CD4-positive, CD25-positive, alpha-beta regulatory T cell (primary cell): ENCODE data around the gene SLC6A6. TPM values are rescaled to one million over a fixed set of nuclear protein-coding genes. Genes with fewer than 3 reads are reported as not detected.

Experiments used
- ATAC-seq, 2 donors: fragments of 150-1000 bp; cut with Tn5 transposase; one replicate each; pipeline ENCODE4 v1.10.0; 2021; ENCODE audit warnings: low read depth in 2 of 2, moderate number of reproducible peaks in 2 of 2, moderate library complexity in 1 of 2
- DNase-seq, 3 donors: peaks; one replicate each; pipeline versions ENCODE4 v3.0.0 to v3.0.0-alpha.2; 2012 to 2022; ENCODE audit warnings: mixed read lengths in 1 of 3
- H3K27ac ChIP-seq: one replicate; pipeline ENCODE4 v1.7.0; 2013; ENCODE audit warnings: mild to moderate bottlenecking, low read length; ENCODE audit not compliant: insufficient read depth, poor library complexity, severe bottlenecking
- H3K27me3 ChIP-seq: one replicate; pipeline ENCODE4 v1.7.0; 2013; ENCODE audit warnings: low read length; ENCODE audit not compliant: control insufficient read depth, insufficient read depth
- H3K36me3 ChIP-seq: one replicate; pipeline ENCODE4 v1.7.0; 2013; ENCODE audit warnings: mild to moderate bottlenecking, low read length, moderate library complexity; ENCODE audit not compliant: control insufficient read depth, insufficient read depth
- H3K4me1 ChIP-seq: 2 replicates; pipeline ENCODE4 v1.7.0; 2013; ENCODE audit warnings: mild to moderate bottlenecking, low read length; ENCODE audit not compliant: insufficient read depth, control insufficient read depth, poor library complexity, severe bottlenecking
- H3K4me3 ChIP-seq: one replicate; pipeline ENCODE4 v1.7.0; 2013; ENCODE audit warnings: low read depth, mild to moderate bottlenecking, low read length, moderate library complexity
- H3K9me3 ChIP-seq, 2 experiments: 1 replicate in 1 of 2; 2 replicates in 1 of 2; pipeline ENCODE4 v1.7.0; 2013; ENCODE audit warnings: low read length in 2 of 2, mild to moderate bottlenecking in 1 of 2, moderate library complexity in 1 of 2; ENCODE audit not compliant: control insufficient read depth in 2 of 2
- H3K27ac Mint-ChIP-seq, 3 donors: one replicate each; pipeline ENCODE4 v1.8.0; 2020 to 2022; ENCODE audit warnings: mild to moderate bottlenecking in 3 of 3, mixed read lengths in 3 of 3, moderate library complexity in 2 of 3
- H3K27me3 Mint-ChIP-seq: one replicate; pipeline ENCODE4 v1.8.0; 2022; ENCODE audit warnings: mild to moderate bottlenecking, mixed read lengths
- H3K36me3 Mint-ChIP-seq: one replicate; pipeline ENCODE4 v1.8.0; 2020; ENCODE audit warnings: mixed read lengths
- H3K4me1 Mint-ChIP-seq, 4 donors: one replicate each; pipeline ENCODE4 v1.8.0; 2020 to 2022; ENCODE audit warnings: mixed read lengths in 4 of 4, mild to moderate bottlenecking in 1 of 4
- H3K4me3 Mint-ChIP-seq, 4 donors: one replicate each; pipeline ENCODE4 v1.8.0; 2020 to 2022; ENCODE audit warnings: mild to moderate bottlenecking in 4 of 4, mixed read lengths in 4 of 4, moderate library complexity in 3 of 4
- H3K9me3 Mint-ChIP-seq, 7 donors: one replicate each; pipeline ENCODE4 v1.8.0; 2020 to 2022; ENCODE audit warnings: mixed read lengths in 7 of 7, mild to moderate bottlenecking in 3 of 7, moderate library complexity in 2 of 7
- polyA plus RNA-seq, 4 donors: library from polyadenylated mRNA; unstranded; fragments of 300-500 nt; fragmentation: Illumina TruSeq; gene quantifications; one replicate each; pipeline ENCODE4 v1.2.3, GENCODE V29; 2021
- total RNA-seq: library from RNA; stranded (reverse); gene quantifications from one replicate; pipeline ENCODE4 v1.2.3, GENCODE V29; 2022

The SLC6A6 gene
- total and polyA plus RNA-seq, 5 donors from 2014 or later: 6.9 to 73.3 (median 9.1) TPM

DNA sequence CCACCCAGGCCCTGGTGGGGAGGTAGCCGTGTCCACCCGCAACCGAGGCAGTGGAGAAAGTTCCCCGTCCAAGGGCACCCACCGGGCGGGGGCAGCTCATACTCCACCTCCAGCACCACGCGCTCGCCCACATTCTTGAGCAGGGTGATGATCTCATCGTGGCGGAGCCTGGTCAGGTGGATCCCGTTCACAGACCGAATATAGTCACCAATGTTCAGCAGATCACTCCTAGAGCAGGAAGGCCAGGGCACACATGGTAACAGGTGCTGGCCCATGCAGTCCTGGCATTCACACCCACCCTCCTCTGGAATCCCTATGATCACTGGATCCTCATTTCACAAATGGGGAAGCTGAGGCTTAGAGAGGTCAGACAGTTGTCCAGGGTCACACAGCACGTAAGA, 121.9 kb downstream of the SLC6A6 start:
- Mint-ChIP-seq H3K27me3 (peaks cover 11% of the 10 kb centered on the region), H3K36me3 (no peaks in the 10 kb centered on the region), H3K27ac (no peak overlapping the region), H3K4me1 (peaks cover 0 to 6% (median 0%) of the 10 kb centered on the region in 4 donors), H3K4me3 (no peak overlapping the region), H3K9me3 (peaks cover 0 to 1% (median 0%) of the 10 kb centered on the region in 7 donors)
- peaks cover 2% of the 10 kb centered on the region for H3K27me3 ChIP-seq
- H3K4me3 ChIP-seq: no peak overlapping the region
- no peak for ATAC-seq
- H3K4me1 ChIP-seq: no peaks in the 10 kb centered on the region
- no peaks in the 10 kb centered on the region for H3K36me3 ChIP-seq
- no peak for DNase-seq
- no peak overlapping the region for H3K27ac ChIP-seq
- H3K9me3 ChIP-seq: no peaks in the 10 kb centered on the region

DNA sequence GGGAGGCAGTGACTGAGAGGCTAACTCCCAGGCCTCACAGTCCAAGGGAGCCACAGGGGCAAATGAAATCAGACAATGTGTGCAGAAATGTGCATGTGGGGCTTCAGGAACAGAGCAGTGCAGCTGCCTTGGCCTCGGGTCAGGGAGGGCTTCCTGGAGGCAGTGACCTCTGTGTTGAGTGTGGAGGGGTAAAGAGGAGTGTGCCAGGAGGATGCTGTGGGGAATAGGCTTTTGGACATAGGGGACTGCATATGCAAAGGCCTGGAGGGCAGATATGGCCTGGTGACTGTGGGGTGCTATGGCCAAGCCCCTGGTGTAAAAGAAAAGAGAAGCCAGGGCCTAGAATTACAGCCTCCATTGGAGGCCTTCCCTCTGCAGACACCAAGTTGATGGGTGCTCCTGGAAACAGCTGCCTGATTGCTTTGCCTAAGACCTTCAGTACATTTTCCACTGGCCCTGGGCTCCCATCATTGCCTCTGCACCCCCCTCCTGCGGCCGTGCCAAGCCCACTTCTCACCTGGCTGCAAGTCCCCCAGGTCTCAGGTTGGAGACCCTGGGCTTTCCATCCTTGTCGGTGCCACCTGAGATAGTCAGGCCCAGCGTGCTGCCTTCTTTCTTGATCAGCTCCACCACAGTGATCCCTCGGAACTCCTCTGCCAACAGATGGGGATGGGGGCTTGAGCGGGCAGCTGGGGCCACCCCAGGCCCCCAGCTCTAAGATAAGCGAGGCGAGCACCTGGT, 122.7 kb downstream of the SLC6A6 start:
- Mint-ChIP-seq H3K9me3 (peaks cover 0 to 1% (median 0%) of the 10 kb centered on the region in 7 donors), H3K27ac (no peak overlapping the region), H3K27me3 (peaks cover 11% of the 10 kb centered on the region), H3K4me1 (peaks cover 0 to 6% (median 0%) of the 10 kb centered on the region in 4 donors), H3K36me3 (no peaks in the 10 kb centered on the region), H3K4me3 (no peak overlapping the region)
- no peak for ATAC-seq
- no peaks in the 10 kb centered on the region for H3K9me3 ChIP-seq
- H3K4me1 ChIP-seq: no peaks in the 10 kb centered on the region
- no peak for DNase-seq
- H3K4me3 ChIP-seq: no peak overlapping the region
- peaks cover 5% of the 10 kb centered on the region for H3K27me3 ChIP-seq
- H3K36me3 ChIP-seq: no peaks in the 10 kb centered on the region
- H3K27ac ChIP-seq: no peak overlapping the region

GRCh38 chr3:14525685-14526631, 123.6 kb downstream of the SLC6A6 start:
- Histone ChIP-seq H3K27me3 (peaks cover 6% of the 10 kb centered on the region), H3K4me1 (no peaks in the 10 kb centered on the region), H3K36me3 (no peaks in the 10 kb centered on the region), H3K9me3 (no peaks in the 10 kb centered on the region), H3K27ac (no peak overlapping the region), H3K4me3 (no peak overlapping the region)
- H3K27ac Mint-ChIP-seq: no peak overlapping the region
- H3K9me3 Mint-ChIP-seq: peaks cover 0 to 3% (median 0%) of the 10 kb centered on the region in 7 donors
- no peaks in the 10 kb centered on the region for H3K36me3 Mint-ChIP-seq
- H3K4me3 Mint-ChIP-seq: no peak overlapping the region
- no peak for DNase-seq
- H3K4me1 Mint-ChIP-seq: peaks cover 0 to 6% (median 0%) of the 10 kb centered on the region in 4 donors
- H3K27me3 Mint-ChIP-seq: peaks cover 11% of the 10 kb centered on the region
- no peak for ATAC-seq

DNA sequence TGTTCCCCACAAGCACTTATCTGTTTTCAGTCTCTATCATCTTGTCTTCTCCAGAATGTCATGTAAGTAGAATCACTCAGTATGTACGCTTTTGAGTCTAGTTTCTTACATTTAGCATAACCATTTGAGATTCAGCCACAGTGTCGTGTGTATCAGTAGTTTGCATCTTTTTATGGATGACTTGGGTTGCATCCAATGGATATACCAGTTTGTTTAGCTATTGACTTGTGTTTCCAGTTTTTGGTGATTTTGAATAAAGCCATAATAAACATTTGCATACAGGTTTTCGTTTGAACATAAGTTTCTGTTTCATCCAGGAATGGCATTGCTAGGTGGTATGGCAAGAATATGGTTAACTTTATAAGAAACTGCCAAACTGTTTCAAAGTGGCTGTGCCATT, 125.7 kb downstream of the SLC6A6 start:
- Mint-ChIP-seq H3K27ac (no peak overlapping the region), H3K4me3 (no peak overlapping the region), H3K9me3 (peaks cover 0 to 3% (median 0%) of the 10 kb centered on the region in 7 donors), H3K27me3 (peaks cover 13% of the 10 kb centered on the region), H3K36me3 (no peaks in the 10 kb centered on the region), H3K4me1 (peaks cover 0 to 6% (median 0%) of the 10 kb centered on the region in 4 donors)
- ATAC-seq (no peak), DNase-seq (no peak)
- Histone ChIP-seq H3K4me1 (no peaks in the 10 kb centered on the region), H3K9me3 (no peaks in the 10 kb centered on the region), H3K27ac (no peak overlapping the region), H3K4me3 (no peak overlapping the region), H3K36me3 (no peaks in the 10 kb centered on the region), H3K27me3 (peaks cover 6% of the 10 kb centered on the region)

GRCh38 chr3:14531856-14532395, 129.5 kb downstream of the SLC6A6 start:
- DNase-seq (no peak), ATAC-seq (no peak)
- Mint-ChIP-seq H3K27ac (no peak overlapping the region), H3K27me3 (peaks cover 15% of the 10 kb centered on the region), H3K4me1 (no peaks in the 10 kb centered on the region), H3K9me3 (peaks cover 0 to 3% (median 0%) of the 10 kb centered on the region in 7 donors), H3K36me3 (no peaks in the 10 kb centered on the region), H3K4me3 (no peak overlapping the region)
- H3K4me3 ChIP-seq: no peak overlapping the region
- no peaks in the 10 kb centered on the region for H3K4me1 ChIP-seq
- no peaks in the 10 kb centered on the region for H3K9me3 ChIP-seq
- peaks cover 6% of the 10 kb centered on the region for H3K27me3 ChIP-seq
- no peaks in the 10 kb centered on the region for H3K36me3 ChIP-seq
- no peak overlapping the region for H3K27ac ChIP-seq

GRCh38 chr3:14532691-14533456, 130.5 kb downstream of the SLC6A6 start:
- peak in 1 of 3 donors; percentile 35 for DNase-seq
- no peak for ATAC-seq
- peaks cover 6% of the 10 kb centered on the region for H3K27me3 ChIP-seq
- no peak overlapping the region for H3K4me3 ChIP-seq
- Mint-ChIP-seq H3K9me3 (peaks cover 0 to 3% (median 0%) of the 10 kb centered on the region in 7 donors), H3K27me3 (peaks cover 15% of the 10 kb centered on the region), H3K4me1 (no peaks in the 10 kb centered on the region), H3K27ac (no peak overlapping the region), H3K4me3 (no peak overlapping the region), H3K36me3 (no peaks in the 10 kb centered on the region)
- H3K36me3 ChIP-seq: no peaks in the 10 kb centered on the region
- H3K4me1 ChIP-seq: no peaks in the 10 kb centered on the region
- no peak overlapping the region for H3K27ac ChIP-seq
- H3K9me3 ChIP-seq: no peaks in the 10 kb centered on the region

DNA sequence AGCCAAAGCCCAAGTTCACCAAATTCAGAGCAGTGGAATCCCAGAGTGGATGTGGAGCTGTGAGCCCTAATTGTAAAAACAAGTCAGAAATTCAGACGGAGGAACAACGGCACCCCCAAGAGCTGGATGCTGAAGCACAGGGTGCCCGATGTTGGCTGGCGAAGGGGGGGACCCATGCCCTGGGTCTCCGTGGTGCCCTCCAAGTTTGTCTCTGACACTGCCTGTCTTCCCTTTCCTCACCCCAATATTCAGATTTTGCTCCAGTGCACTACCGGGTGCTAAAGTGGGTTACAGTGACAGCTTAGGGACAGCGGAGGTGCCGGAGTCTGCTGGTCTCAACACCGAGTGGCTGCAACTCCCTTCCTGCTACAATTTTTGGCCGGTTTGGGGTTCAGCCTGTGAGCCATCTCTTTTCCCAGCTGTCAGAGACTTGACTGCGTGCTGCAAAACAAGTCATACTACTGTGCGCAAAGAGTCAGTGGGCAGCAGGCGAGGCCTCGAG, 131.1 kb downstream of the SLC6A6 start:
- Histone ChIP-seq H3K9me3 (no peaks in the 10 kb centered on the region), H3K4me3 (no peak overlapping the region), H3K27ac (no peak overlapping the region), H3K27me3 (peaks cover 4% of the 10 kb centered on the region), H3K4me1 (no peaks in the 10 kb centered on the region), H3K36me3 (no peaks in the 10 kb centered on the region)
- H3K4me3 Mint-ChIP-seq: no peak overlapping the region
- DNase-seq (no peak), ATAC-seq (no peak)
- no peaks in the 10 kb centered on the region for H3K4me1 Mint-ChIP-seq
- H3K27ac Mint-ChIP-seq: no peak overlapping the region
- no peaks in the 10 kb centered on the region for H3K36me3 Mint-ChIP-seq
- peaks cover 0 to 3% (median 0%) of the 10 kb centered on the region in 7 donors for H3K9me3 Mint-ChIP-seq
- peaks cover 13% of the 10 kb centered on the region for H3K27me3 Mint-ChIP-seq
